ENCODE data around the gene NFIA. TPM values are rescaled to one million over a fixed set of nuclear protein-coding genes. Genes with fewer than 3 reads are reported as not detected.

Gene NFIA
- total RNA-seq, 1 experiment from 2014 or later = 20.9 TPM

- no TSS peak for BruUV-seq (replicated peaks)
- in situ Hi-C loops (cut with HindIII; ENCODE audit: low pct_unique_long_range_greater_than_20kb, low sequenced_read_pairs) = no loop called here
- no peaks in the 10 kb centered on the region for H3K9me3 ChIP-seq (ENCODE audit: control insufficient read depth, insufficient read depth, low read depth, low read length)
- no peaks in the 10 kb centered on the region for H3K27me3 ChIP-seq (ENCODE audit: control insufficient read depth, insufficient read depth, low read length)
- ChIA-PET CTCF (no interaction called here), POLR2A (no interaction called here)
- H3K4me1 ChIP-seq (ENCODE audit: control insufficient read depth, insufficient read depth, low read length) = no peaks in the 10 kb centered on the region
- DNase-seq (ENCODE audit: low read depth, low spot score) (no peak), ATAC-seq (no peak)
- TF ChIP-seq POLR2AphosphoS5 (IDR thresholded peaks at IDR 0.05; ENCODE audit: low read depth, low read length) (no peak), SIN3A (IDR thresholded peaks at IDR 0.05; ENCODE audit: borderline replicate concordance, insufficient read depth, low read depth, low read length) (no peak), TCF7L2 (IDR thresholded peaks at IDR 0.05; ENCODE audit: low read depth, low read length) (no peak), CTCF (IDR thresholded peaks at IDR 0.05) (no peak), REST (IDR thresholded peaks at IDR 0.05; ENCODE audit: insufficient read depth in 1 of 2, low read depth in 2 of 2, low read length in 1 of 2) (no peak)
- H3K36me3 ChIP-seq (ENCODE audit: control insufficient read depth, insufficient read depth, low read length) = no peaks in the 10 kb centered on the region
- no peak overlapping the region for H3K27ac ChIP-seq (ENCODE audit: low read length)
- intact Hi-C loops (cut with micrococcal nuclease; ENCODE audit: unreplicated experiment) = no loop called here
- H3K4me3 ChIP-seq (ENCODE audit: low read depth in 2 of 2, low read length in 2 of 2) = no peak overlapping the region
Observed at GRCh38 chr1:61253912-61254633, 171.7 kb downstream of the NFIA start.

GRCh38 chr1:61254634-61255357 is 172.4 kb downstream of the NFIA start:
- POLR2A ChIA-PET = no interaction called here
- BruUV-seq (replicated peaks) = no TSS peak
- H3K4me1 ChIP-seq (ENCODE audit: control insufficient read depth, insufficient read depth, low read length) = no peaks in the 10 kb centered on the region
- TF ChIP-seq REST (IDR thresholded peaks at IDR 0.05; ENCODE audit: insufficient read depth in 1 of 2, low read depth in 2 of 2, low read length in 1 of 2) (no peak), TCF7L2 (IDR thresholded peaks at IDR 0.05; ENCODE audit: low read depth, low read length) (no peak), SIN3A (IDR thresholded peaks at IDR 0.05; ENCODE audit: borderline replicate concordance, insufficient read depth, low read depth, low read length) (no peak), POLR2AphosphoS5 (IDR thresholded peaks at IDR 0.05; ENCODE audit: low read depth, low read length) (no peak), CTCF (IDR thresholded peaks at IDR 0.05) (no peak)
- H3K27me3 ChIP-seq (ENCODE audit: control insufficient read depth, insufficient read depth, low read length) = no peaks in the 10 kb centered on the region
- ATAC-seq (no peak), DNase-seq (ENCODE audit: low read depth, low spot score) (no peak)
- in situ Hi-C loops (cut with HindIII; ENCODE audit: low pct_unique_long_range_greater_than_20kb, low sequenced_read_pairs) = no loop called here
- intact Hi-C loops (cut with micrococcal nuclease; ENCODE audit: unreplicated experiment) = no loop called here
- H3K27ac ChIP-seq (ENCODE audit: low read length) = no peak overlapping the region
- CTCF ChIA-PET = no interaction called here
- H3K36me3 ChIP-seq (ENCODE audit: control insufficient read depth, insufficient read depth, low read length) = no peaks in the 10 kb centered on the region
- H3K9me3 ChIP-seq (ENCODE audit: control insufficient read depth, insufficient read depth, low read depth, low read length) = no peaks in the 10 kb centered on the region
- no peak overlapping the region for H3K4me3 ChIP-seq (ENCODE audit: low read depth in 2 of 2, low read length in 2 of 2)

Data from Panc1 (cell line).